GM18907 (cell line): ENCODE data around the gene CWC15.
A peak's percentile ranks its signal among the peaks of the same experiment; 100 is the strongest.
"Not testable (repeated sequence)": the region's sequence is repeated elsewhere in the genome, so short reads cannot be mapped to it uniquely, and the experiment has no call there.

ENCODE experiments used
- ATAC-seq: cut with Tn5 transposase; IDR thresholded peaks from one replicate; pipeline ENCODE4 v1.9.1; 2021; ENCODE audit warnings: mild to moderate bottlenecking, moderate library complexity; ENCODE audit not compliant: unreplicated experiment

The CWC15 gene

DNA sequence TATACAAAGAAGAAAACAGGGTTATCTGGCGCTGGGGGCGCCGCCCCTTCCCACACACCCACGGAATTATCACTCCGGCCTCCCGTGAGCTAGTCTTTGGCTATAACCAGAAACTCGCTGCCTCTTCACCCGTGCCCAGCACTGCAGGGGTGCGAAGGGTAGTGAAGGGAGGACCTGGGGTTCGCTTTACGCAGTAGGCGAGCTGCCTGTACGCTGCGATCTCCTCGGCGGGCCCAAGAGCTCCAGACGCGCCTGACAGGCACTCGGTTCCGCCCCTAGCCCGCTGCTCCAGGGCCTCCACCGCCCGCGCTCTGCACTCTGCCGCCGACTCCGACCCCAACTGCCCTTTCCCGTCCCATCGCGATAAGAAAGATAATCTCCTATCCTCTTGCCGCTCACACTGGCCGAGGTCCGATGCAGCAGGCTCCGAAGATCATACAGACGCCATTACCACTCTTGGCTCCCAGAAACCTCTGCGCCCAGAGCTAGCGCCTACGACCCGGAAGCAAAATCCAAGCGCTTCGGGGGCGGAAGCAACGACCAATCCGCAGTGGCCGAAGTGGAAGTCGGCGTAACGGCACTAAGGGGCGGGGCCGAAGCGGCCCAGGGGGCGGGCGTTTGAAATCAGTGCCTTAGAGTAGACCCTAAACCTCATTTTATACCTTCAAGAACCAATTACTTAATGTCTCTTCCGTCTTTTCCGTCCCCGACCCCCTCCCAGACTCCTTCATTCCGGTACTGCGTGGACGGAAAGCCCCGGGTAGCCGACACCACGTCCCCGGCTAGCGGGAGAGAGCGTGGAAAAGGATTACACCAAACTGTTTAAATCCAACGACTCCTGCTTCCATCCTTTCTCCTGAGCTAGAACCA, at the start of gene CWC15, which contains the start of gene KDM4D:
TSS of gene CWC15 (minus strand) at position 458 of the 870 bp plus-strand sequence. CDS start 1,371 bp downstream, outside the sequence.
TSS of gene KDM4D (plus strand) at position 611 of the 870 bp plus-strand sequence. CDS start 23,664 bp downstream, outside the sequence.
- peak; percentile 100 for ATAC-seq

DNA sequence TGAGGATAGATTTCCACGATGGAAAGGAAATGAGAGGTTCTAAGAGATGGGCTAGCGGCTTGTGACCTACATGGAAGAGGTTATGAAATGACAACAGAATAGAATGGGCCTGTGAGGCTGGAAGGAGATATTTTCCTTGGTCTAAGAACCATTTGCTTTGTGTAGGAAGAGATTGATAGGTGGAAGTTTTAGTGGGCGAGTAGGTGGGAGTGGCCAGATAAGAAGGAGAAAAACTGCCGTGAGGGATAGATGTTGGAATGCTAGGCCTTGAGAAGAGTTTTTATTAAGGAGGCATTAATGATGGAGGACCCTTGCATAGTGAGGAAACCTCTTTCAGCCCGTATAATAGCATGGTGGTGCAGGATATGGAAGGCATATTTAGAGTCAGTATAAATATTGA, 48.1 kb upstream of the CWC15 start:
- ATAC-seq = not testable (repeated sequence)

DNA sequence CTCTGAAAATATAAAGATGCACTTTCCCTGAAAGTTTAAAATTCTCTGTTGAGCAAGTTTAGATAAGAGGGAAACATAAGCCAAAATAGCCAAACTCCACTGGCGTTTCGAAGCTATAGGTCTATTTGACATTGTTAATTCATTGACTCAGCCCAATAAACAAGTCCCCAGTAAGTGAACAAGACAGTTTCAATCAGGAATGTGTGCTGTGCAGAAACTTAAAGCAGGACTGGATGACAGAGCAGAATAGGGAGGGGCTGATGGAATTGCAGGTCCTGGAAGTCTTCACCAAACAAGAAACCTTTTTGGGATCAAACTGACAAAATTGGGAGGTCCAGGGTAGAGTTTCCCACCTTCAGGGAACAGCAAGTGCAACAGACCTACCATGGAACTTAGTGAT, 42.8 kb upstream of the CWC15 start:
- ATAC-seq = no peak

DNA sequence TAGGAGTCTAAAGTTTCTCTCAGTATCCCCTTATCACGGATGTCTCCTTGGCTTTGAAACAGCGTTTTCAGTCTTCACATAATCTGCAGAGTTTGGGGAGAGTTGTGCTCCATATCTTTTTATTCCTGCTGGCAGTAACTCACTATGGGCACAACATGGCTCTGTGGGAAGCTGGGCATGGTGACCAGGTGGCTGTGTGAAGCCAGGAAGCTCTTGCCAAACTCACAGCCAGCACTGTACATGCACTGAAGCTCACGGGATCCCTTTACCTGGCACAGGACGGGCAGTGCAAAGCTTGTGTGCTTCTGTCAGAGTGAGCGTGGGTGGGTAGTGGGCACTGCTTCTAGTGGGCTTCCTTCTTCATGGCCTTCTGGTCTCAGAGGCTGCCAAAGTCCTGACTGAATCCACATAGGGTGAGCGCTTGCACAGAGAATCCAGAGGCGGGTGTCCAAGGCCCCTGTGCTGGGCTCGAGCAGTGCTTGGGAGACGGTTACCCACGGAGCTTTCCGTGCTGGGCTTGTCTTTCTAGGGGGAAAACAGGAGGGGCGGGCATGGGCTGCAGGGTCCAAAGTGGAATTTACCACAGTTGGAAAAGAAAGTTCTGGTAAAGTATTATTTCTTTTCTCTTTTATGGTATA, 40.9 kb upstream of the CWC15 start:
- no peak for ATAC-seq

DNA sequence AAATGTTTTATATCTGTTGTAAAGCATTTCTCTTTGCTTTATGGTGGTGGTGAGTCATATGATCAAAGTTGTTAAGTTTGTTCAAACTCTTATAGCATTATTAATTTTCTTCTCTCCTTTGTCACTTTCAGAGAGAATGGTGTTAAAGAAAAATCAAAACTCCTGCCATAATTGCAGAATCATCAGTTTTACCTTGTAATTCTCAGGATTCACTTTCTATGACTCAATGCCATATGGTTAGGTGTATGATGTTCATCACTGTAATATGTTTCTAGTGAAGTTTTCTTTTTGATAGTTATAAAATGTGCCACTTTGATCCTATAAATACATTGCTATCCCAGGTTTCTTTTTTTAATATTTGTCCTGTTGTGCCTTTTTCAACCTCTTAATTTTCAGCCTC, 38.0 kb upstream of the CWC15 start:
- no peak for ATAC-seq

DNA sequence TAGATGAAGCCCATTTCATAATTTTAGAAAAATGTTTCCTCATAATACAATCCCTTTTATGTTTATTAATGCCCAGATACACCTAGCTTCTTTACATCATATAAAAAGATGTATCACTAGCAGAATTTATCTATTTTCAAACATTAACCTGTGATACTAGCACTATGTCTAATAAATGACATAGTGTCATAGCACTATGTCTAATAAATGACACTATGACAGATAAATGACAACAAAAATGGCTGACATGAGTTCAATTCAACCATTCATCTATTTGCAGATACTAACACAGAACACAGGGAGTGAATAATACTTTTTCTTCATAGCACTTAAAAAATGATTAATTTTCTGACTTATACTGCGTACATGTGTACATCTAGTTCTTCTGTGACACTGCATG, 32.3 kb upstream of the CWC15 start:
- ATAC-seq = no peak

DNA sequence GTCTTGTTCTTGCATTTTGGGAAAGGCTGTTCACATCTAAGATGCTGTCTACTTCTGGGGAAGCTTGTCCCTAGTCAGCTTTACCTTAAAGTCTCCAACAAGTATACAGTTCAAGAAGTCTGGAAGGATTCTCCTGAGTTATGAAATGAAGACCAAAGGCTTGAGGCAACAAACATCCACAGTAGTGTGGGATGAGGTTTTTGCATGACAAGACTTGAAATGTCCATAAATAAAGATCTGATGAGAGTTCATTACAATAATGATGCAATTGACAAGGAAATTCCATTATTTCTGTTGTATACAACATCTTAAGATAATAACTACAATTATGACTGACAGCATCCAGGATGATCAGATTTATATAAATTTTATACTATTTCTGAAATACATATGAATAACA, 30.4 kb upstream of the CWC15 start:
- no peak for ATAC-seq

DNA sequence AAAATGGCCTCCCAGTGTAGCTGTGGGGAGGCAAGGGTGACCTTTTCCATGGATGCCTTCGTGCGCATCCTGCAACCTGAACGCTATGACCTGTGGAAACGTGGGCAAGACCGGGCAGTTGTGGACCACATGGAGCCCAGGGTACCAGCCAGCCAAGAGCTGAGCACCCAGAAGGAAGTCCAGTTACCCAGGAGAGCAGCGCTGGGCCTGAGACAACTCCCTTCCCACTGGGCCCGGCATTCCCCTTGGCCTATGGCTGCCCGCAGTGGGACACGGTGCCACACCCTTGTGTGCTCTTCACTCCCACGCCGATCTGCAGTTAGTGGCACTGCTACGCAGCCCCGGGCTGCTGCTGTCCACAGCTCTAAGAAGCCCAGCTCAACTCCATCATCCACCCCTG, 24.9 kb upstream of the CWC15 start:
- ATAC-seq = no peak

DNA sequence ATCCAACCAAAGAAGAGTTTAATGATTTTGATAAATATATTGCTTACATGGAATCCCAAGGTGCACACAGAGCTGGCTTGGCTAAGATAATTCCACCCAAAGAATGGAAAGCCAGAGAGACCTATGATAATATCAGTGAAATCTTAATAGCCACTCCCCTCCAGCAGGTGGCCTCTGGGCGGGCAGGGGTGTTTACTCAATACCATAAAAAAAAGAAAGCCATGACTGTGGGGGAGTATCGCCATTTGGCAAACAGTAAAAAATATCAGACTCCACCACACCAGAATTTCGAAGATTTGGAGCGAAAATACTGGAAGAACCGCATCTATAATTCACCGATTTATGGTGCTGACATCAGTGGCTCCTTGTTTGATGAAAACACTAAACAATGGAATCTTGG, 24.1 kb upstream of the CWC15 start:
- no peak for ATAC-seq

DNA sequence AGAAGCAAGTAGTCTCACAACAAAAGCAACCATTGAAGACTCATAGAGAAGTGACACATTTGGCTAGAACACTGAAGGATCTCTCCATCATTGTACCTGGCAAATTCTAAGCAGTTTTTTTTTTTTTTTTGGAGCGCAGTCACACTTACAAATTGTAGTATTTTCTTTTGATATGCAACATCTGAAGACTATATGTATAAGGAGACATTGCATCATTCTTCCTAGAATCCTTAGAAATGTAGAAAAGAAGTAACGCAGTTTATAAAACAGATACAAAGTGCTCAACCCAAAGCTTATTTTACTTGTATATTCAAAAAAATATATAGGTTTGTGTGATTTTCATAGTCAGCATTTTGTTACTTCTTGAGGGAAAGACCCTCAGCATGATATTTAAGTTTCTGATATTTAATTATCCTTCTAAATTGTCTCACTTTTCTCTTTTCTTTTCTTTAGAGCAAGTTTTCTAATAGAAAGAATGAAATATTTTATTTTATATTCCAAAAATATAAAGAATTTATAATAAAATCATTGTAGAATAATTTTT, 20.1 kb upstream of the CWC15 start:
- no peak for ATAC-seq

DNA sequence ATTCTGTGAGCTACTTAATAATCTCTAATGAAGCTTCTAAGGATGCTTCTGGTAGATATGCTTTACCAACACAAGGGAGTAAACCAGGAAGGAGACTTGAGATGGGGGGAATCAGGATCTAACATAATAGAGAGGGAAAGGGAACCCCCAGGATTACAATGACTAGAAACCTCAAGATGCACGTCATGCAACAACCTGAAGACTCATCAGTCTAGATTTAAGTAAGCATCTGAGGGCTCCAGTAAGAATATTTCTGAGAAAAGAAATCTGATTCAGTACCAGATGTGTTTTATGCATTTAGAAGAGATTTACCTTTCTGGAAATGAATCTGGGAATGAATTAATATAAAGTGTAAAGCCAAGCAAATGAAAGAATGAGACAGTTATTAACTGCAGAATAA, 15.4 kb upstream of the CWC15 start:
- no peak for ATAC-seq

DNA sequence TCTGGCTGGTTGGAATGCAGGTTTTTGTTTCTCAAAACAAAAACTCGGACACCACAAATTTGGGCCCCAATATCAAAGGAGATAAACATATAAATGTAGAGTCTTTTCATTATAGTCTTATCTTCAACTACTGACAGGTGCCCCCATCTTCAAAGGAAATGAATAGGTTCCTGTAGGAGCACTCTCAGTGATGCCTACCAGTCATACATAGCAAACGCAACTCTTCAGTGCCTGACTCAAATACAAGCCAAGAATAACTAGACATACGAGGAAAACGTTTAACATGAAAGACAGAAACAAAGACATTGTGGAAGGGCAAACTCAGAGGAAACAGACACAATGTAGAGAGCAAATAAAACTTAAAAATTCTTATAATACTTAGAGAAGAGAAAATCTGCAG, 14.0 kb upstream of the CWC15 start:
- ATAC-seq = no peak

DNA sequence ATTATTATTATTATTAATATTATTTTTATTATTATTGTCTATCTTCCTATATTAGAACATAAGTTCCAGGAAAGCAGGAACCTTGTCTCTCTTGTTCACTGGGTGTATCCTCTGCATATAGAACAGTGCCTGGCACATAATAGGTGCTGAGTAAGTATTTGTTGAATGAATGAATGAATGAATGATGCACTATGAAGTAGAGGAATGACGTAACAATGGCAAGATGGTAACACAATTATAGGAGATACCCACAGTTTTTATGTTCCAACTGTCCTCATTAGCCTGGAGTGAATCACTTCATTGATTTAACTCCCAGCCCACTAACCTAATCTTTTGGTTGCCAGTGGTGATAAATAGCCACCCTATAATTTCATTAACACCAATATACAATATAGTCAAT, 2.2 kb upstream of the CWC15 start:
- no peak for ATAC-seq

DNA sequence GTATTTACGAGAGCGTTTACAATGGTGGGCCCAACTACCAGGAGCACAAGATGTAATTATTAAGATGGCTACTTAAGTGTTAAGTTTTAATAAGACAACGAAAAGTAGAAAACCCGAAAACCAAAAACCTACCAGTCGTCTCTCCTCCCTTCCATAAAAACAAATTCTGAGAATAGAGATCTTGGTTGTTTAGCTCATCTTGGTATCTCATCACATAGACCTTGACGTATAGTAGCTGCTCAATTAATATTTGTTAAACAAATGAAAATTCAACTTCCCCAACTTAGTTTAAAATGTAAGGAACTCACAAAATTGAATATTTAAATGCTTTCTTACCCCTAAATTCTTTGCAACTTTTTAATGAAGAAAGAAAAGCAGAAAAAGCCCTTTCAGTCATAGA, 822 bp upstream of the CWC15 start:
- ATAC-seq = no peak

DNA sequence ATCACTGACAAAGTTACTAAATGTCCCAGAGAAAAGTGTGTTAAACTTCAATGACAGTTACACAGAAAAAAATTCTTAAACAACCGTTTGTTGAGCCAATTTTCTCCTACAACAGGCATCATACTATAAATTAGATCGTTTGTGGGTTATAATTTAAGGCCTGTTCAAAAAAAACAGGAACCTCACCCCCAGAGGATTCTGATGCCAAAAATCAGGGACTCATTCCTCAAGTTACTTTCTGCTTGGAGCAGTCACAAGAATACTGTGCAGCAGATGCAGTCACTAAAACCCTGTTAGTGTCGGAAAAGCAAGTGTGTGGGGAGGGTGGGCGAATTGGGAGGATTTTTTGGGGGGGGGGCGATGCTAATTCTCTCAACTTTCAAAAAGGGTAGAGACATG, 657 bp downstream of the CWC15 start:
- no peak for ATAC-seq

DNA sequence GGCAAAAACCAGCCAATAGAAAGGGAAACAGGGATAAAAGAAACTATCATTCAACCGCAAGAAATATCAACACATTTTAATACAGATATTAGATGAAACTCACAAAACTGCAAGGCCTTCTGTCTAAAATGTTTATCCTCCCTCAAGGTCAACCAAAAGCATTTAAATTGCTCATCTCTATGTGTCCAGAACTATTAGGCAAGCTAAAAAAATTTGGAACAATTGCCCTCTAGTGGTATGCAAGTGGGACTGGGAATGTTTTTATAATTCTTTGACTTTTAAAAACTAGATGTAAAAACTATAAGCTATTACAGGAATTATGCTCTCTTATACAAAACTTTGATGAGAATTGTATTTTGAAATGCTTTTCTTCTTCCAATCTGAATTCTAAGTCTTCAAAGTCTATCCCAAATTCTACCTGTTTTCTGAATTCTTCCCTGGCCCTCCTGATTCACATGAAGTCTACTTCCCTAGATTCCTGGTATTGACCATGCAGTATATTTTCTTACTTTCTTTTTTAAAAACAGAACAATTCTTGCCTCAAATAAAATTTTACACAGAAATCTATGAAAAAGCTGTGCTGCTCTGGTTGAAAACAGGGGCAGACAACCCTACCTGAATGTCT, 4.9 kb downstream of the CWC15 start:
- no peak for ATAC-seq

DNA sequence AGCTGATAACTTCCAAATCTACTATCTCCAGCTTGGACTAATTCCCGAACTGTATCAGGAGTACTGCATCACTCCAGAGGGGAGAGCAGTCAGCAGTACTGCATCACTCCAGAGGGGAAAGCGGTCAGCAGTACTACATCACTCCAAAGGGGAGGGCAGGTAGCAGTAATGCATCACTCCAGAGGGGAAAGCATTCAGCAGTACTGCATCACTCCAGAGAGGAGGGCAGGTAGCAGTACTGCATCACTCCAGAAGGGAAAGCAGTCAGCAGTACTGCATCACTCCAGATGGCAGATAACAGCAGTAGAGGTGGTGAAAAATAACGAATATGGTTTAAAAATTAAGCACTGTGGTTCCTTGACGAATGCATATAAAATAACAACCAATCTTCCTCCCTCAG, 8.4 kb downstream of the CWC15 start:
- no peak for ATAC-seq

DNA sequence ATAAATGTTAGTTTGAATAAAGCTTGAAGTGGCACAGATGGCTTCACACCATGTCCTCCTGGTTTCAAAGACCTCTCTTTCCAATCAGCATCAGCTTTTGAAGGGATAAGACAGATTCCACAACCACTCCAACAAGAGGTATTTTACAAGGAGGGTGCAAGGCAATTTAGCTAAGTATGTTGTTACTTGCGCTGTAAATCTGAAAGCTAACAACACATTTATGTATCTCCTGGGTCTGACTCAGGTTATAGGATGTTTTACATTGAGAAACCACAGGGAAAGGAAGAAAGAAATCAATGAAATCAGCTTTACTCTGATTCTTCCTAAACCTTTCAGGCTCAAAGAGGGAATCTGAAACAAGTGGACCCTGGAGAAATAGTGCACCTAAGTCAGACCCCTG, 12.1 kb downstream of the CWC15 start:
- ATAC-seq = no peak

DNA sequence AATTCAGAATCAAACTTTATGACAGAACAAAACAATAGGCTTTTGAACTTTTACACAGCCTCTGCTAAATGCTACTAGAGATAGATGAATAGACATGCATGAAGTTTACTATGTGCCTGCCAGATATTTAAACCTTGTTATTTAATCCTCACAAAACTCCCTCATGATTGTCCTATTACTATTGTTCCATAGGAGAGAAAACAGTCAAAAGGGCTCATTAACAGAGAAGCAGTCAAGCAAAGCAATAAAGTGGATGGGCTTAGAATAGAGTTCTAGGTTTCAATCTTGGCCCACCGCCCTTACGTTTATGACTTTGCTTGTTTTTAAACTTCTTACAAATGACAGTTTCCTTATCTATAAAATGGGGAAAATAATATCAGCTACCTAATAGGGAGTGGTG, 12.9 kb downstream of the CWC15 start:
- ATAC-seq = no peak

DNA sequence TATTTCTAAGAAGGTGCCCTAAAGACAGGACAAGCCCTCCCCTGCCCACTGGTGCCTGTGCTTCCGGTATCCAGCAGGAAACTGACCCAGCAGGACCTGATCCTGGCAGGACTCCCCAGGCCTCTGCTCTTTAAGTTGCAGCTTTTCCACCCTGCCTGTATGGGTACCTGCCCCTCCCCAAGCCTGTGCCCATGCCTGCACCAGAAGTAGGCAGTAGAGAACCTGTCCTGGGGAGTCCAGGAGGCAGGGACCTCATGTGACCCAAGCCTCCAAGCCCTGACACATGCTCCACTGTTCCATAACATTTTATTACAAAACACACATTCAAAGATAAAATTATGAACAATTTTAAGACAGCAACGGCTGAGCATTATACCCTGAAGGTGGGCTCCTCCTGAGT, 14.2 kb downstream of the CWC15 start:
- ATAC-seq = no peak

DNA sequence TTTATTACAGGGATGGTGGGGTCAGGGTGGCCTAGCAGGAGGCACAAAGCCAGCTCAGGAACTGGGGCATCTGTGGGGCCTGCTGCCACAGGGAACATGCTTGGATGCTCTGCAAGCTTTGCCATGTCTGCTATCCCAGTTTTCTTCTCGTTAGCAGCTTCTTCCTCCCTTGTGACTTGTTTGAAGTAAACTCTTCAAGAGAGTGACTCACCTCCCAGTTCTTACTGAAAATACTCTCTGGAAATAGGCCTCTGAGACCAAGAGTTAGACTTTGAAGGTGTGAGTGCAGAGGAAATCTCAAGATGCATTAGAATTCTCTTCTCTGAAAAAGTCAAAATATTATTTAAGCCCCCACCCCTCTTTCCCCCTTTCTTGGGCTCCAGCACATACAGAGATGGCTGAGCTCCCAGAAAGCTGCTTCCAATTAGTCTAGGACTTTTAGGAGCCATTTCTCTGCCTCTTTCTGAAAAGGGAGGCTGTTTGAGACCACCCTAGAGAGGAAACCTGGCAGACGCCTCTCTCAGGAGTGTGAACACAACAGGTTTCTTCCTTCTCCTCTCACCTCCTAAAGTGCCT, 15.1 kb downstream of the CWC15 start:
- no peak for ATAC-seq
